ENCODE measurements around the gene ZFP90. TPM values are rescaled to one million over a fixed set of nuclear protein-coding genes. Genes with fewer than 3 reads are reported as not detected.

ZFP90 gene
- polyA plus RNA-seq, 2 of the 4 experiments (the other 2 are of a cell fraction) = 13.8 to 21.6 TPM

GRCh38 chr16:68520649-68521086, 18.4 kb upstream of the ZFP90 start (continued):
- TF ChIP-seq CHD4 (IDR thresholded peaks at IDR 0.05; ENCODE audit: borderline replicate concordance) = no peak
- no peak for TF ChIP-seq NFE2L2 (conservative IDR thresholded peaks at IDR 0.05; ENCODE audit: low read length)
- no peak for TF ChIP-seq RNF2 (IDR thresholded peaks at IDR 0.05; ENCODE audit: borderline replicate concordance, low read depth)
- TF ChIP-seq RAD21 (conservative IDR thresholded peaks at IDR 0.05 in 1 of 2, IDR thresholded peaks at IDR 0.05 in 1 of 2) = peak; percentile 49 to 53
- no peak for TF ChIP-seq HES2 (IDR thresholded peaks at IDR 0.05)
- no peak for TF ChIP-seq JUN (IDR thresholded peaks at IDR 0.05)
- no peak for TF ChIP-seq MAFK (IDR thresholded peaks at IDR 0.05; ENCODE audit: partially characterized antibody)

- FAIRE-seq (no peak), DNase-seq (ENCODE audit: low read depth in 1 of 2, low spot score in 1 of 2) (no peak), ATAC-seq (no peak)
- Histone ChIP-seq H3K4me1 (peaks cover 4% of the 10 kb centered on the region; the same call in 1 of the 3 replicates), H3K4me2 (no peak overlapping the region), H3K27ac (no peak overlapping the region), H3K4me3 (no peak overlapping the region), H3K9me3 (peaks cover 6% of the 10 kb centered on the region; the same call in 1 of the 3 replicates)
- ChIA-PET POLR2A (no interaction called here), CTCF (interaction anchor here (0.7 to 1.1 kb wide), 2 partner anchors 25 to 596 kb away, joined by 3 read pairs; no protein-coding TSS in a partner anchor)
- TF ChIP-seq CEBPB (IDR thresholded peaks at IDR 0.05) (no peak), ELK1 (IDR thresholded peaks at IDR 0.05; ENCODE audit: low read depth, low read length) (no peak), ZC3H11A (IDR thresholded peaks at IDR 0.05) (no peak), HMGXB4 (CRISPR knock-in tag; IDR thresholded peaks at IDR 0.05; ENCODE audit: borderline replicate concordance) (no peak), EHMT2 (IDR thresholded peaks at IDR 0.05; ENCODE audit: low read depth) (no peak), USF2 (IDR thresholded peaks at IDR 0.05) (no peak), HOXB13 (CRISPR knock-in tag; IDR thresholded peaks at IDR 0.05; ENCODE audit: low read depth) (no peak), RCOR1 (IDR thresholded peaks at IDR 0.05; ENCODE audit: low read depth, low read length) (no peak), ATOH8 (CRISPR knock-in tag; IDR thresholded peaks at IDR 0.05; ENCODE audit: low read depth) (no peak), ZSCAN20 (CRISPR knock-in tag; IDR thresholded peaks at IDR 0.05) (no peak), JUN (IDR thresholded peaks at IDR 0.05) (no peak), HEYL (CRISPR knock-in tag; IDR thresholded peaks at IDR 0.05) (no peak)
- WGBS (ENCODE audit: missing lambda C conversion rate) = 43% methylated on average over 10 of the region's 10 CpGs
Measured at GRCh38 chr16:68524069-68524820, 14.8 kb upstream of the ZFP90 start.
